Thyroid gland (tissue), 4 donors: Measurements from ENCODE around the gene GRB10. TPM values are rescaled to one million over a fixed set of nuclear protein-coding genes. Genes with fewer than 3 reads are reported as not detected.
"Not testable (repeated sequence)": the region's sequence is repeated elsewhere in the genome, so short reads cannot be mapped to it uniquely, and the experiment has no call there.

Source experiments
- DNase-seq, 2 donors: peaks; one replicate each; pipeline ENCODE4 v3.0.0-alpha.2; 2019
- H3K27ac ChIP-seq, 3 donors: fragments of 200-600 bp; sonication (generic); 1 replicate in 2 of 3; 2 replicates in 1 of 3; pipeline ENCODE4 v1.5.1; 2016 to 2019; ENCODE audit warnings: mild to moderate bottlenecking in 1 of 3, moderate library complexity in 1 of 3
- H3K27me3 ChIP-seq: fragments of 200-600 bp; sonication (generic); one replicate; pipeline ENCODE4 v1.5.1; 2019
- H3K36me3 ChIP-seq, 2 donors: fragments of 200-600 bp; sonication (generic); one replicate each; pipeline ENCODE4 v1.5.1; 2016 to 2019
- H3K4me1 ChIP-seq, 2 donors: fragments of 200-600 bp; sonication (generic); one replicate each; pipeline ENCODE4 v1.5.1; 2017 to 2019
- H3K4me3 ChIP-seq, 3 donors: fragments of 200-600 bp; sonication (generic); replicated peaks in 1 of 3; 1 replicate in 2 of 3; 2 replicates in 1 of 3; pipeline ENCODE4 v1.5.1; 2016; ENCODE audit warnings: mild to moderate bottlenecking in 1 of 3
- H3K9me3 ChIP-seq: fragments of 200-600 bp; sonication (generic); one replicate; pipeline ENCODE4 v1.5.1; 2017
- CTCF ChIP-seq, 6 experiments: fragments of 200-600 bp in 3 of 6; fragments of 450-650 bp in 3 of 6; sonication (generic) in 3 of 6; IDR thresholded peaks; one replicate each; pipeline ENCODE4 v1.5.1; 2016 to 2019; ENCODE audit warnings: antibody characterized with exemption in 6 of 6, mild to moderate bottlenecking in 2 of 6, inconsistent platforms in 1 of 6, moderate library complexity in 1 of 6
- POLR2A ChIP-seq, 2 donors: fragments of 450-650 bp; IDR thresholded peaks; one replicate each; pipeline ENCODE4 v1.6.1; 2017; ENCODE audit warnings: antibody characterized with exemption in 2 of 2, mild to moderate bottlenecking in 2 of 2, moderate library complexity in 1 of 2
- WGBS, 2 donors: methylation state at CpG; one replicate each; pipeline ENCODE4 v1.1.5; 2017; 5-methylcytosine and 5-hydroxymethylcytosine counted together
- intact Hi-C: fragments of 100-400 bp; cut with DNase I; formaldehyde crosslinking; loops from one replicate; pipeline ENCODE4 v1.15.1; 2023
- total RNA-seq, 4 donors: library from RNA; depleted of rRNA; stranded (reverse); fragments of >200 nt; gene quantifications; one replicate each; pipeline ENCODE4 v1.2.3, GENCODE V29; 2016

The GRB10 gene
- total RNA-seq, 4 donors from 2014 or later = 21.3 to 99.2 (median 39.6) TPM

GRCh38 chr7:50552921-50553320, 229.8 kb downstream of the GRB10 start:
- 16 to 23% methylated on average over 4 of the region's 4 CpGs for WGBS, 2 donors
- Histone ChIP-seq H3K27me3 (no peaks in the 10 kb centered on the region), H3K9me3 (no peaks in the 10 kb centered on the region), H3K36me3 (no peaks in the 10 kb centered on the region), H3K27ac (no peak overlapping the region), H3K4me1 (no peaks in the 10 kb centered on the region), H3K4me3 (no peak overlapping the region)
- intact Hi-C loops = no loop called here
- TF ChIP-seq POLR2A (IDR thresholded peaks at IDR 0.05) (no peak), CTCF (IDR thresholded peaks at IDR 0.05) (no peak)
- DNase-seq = peak in 1 of 2 donors; percentile 12

- Histone ChIP-seq H3K4me3 (no peak overlapping the region), H3K27ac (no peak overlapping the region), H3K4me1 (no peaks in the 10 kb centered on the region), H3K27me3 (no peaks in the 10 kb centered on the region), H3K9me3 (no peaks in the 10 kb centered on the region), H3K36me3 (no peaks in the 10 kb centered on the region)
- 38 to 40% methylated on average over 4 of the region's 4 CpGs for WGBS, 2 donors
- no peak for TF ChIP-seq CTCF (IDR thresholded peaks at IDR 0.05)
- no peak for TF ChIP-seq POLR2A (IDR thresholded peaks at IDR 0.05)
- DNase-seq = peak in 1 of 2 donors; percentile 5
- intact Hi-C loops = no loop called here
Measured at GRCh38 chr7:50552139-50552538, 230.6 kb downstream of the GRB10 start.

- H3K27me3 ChIP-seq, DNase-seq, H3K4me1 ChIP-seq, H3K36me3 ChIP-seq, H3K4me3 ChIP-seq, H3K27ac ChIP-seq, intact Hi-C loops, H3K9me3 ChIP-seq: not testable (repeated sequence)
- WGBS, 2 donors = 83 to 91% methylated on average over 4 of the region's 4 CpGs
Measured at GRCh38 chr7:50545613-50546012, 237.1 kb downstream of the GRB10 start.

- no peaks in the 10 kb centered on the region for H3K4me1 ChIP-seq
- no peaks in the 10 kb centered on the region for H3K9me3 ChIP-seq
- H3K27ac ChIP-seq = no peak overlapping the region
- intact Hi-C loops = no loop called here
- H3K36me3 ChIP-seq = no peaks in the 10 kb centered on the region
- WGBS, 2 donors = 68 to 81% methylated on average over 6 of the region's 6 CpGs
- TF ChIP-seq CTCF (IDR thresholded peaks at IDR 0.05) = no peak
- TF ChIP-seq POLR2A (IDR thresholded peaks at IDR 0.05) = no peak
- H3K27me3 ChIP-seq = no peaks in the 10 kb centered on the region
- DNase-seq = no peak
- H3K4me3 ChIP-seq = no peak overlapping the region
Measured at GRCh38 chr7:50544992-50545391, 237.7 kb downstream of the GRB10 start.

GRCh38 chr7:50543776-50544442, 238.8 kb downstream of the GRB10 start:
- no peak for DNase-seq
- intact Hi-C loops = no loop called here
- no peaks in the 10 kb centered on the region for H3K27me3 ChIP-seq
- H3K9me3 ChIP-seq = no peaks in the 10 kb centered on the region
- TF ChIP-seq POLR2A (IDR thresholded peaks at IDR 0.05) = no peak
- TF ChIP-seq CTCF (IDR thresholded peaks at IDR 0.05) = no peak
- H3K4me3 ChIP-seq = no peak overlapping the region
- 88 to 90% methylated on average over 18 of the region's 18 CpGs for WGBS, 2 donors
- no peaks in the 10 kb centered on the region for H3K4me1 ChIP-seq
- H3K36me3 ChIP-seq = no peaks in the 10 kb centered on the region
- H3K27ac ChIP-seq = no peak overlapping the region
